Myocyte (in vitro differentiated cells): ENCODE data around the gene RHOT2. TPM values are rescaled to one million over a fixed set of nuclear protein-coding genes. Genes with fewer than 3 reads are reported as not detected.

Experiments
- DNase-seq: peaks from one replicate; pipeline ENCODE4 v3.0.0-alpha.2; 2012; ENCODE audit warnings: low read depth
- total RNA-seq: library from RNA; depleted of rRNA; stranded (reverse); fragments of >200 nt; gene quantifications from 2 replicates; pipeline ENCODE4 v1.2.3, GENCODE V29; 2014

Gene RHOT2
- total RNA-seq, 1 donor from 2014 or later = 73.9 TPM

DNA sequence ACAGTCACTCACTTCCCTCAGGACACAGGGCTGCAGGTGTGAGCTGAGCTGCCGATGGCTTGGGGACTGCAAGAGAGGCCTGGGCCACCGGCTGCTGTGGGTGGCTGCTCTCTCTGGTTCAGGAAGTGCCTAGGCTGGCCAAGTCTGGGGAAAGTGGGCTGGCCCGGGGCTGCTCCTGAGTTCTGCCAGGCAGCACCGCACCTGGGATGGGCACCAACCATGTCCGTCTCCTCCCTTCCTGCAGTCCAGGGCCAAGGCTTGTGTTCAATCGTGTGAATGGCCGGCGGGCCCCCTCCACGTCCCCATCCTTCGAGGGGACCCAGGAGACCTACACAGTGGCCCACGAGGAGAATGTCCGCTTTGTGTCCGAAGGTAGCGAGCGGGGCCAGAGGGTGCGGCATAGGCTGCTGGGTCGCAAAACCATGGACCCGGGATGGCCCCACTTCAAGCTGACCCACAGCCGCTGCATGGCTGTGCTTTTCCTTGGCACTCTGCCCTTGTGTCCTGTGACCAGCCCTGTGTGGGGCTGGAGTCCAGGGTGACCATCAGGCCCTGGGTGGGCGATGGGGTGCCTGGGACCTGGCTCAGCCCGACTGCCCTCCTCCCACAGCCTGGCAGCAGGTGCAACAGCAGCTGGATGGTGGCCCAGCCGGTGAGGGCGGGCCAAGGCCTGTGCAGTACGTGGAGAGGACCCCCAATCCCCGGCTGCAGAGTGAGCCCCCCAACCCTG is 20.6 kb upstream of the RHOT2 start:
- DNase-seq = peak; percentile 59

DNA sequence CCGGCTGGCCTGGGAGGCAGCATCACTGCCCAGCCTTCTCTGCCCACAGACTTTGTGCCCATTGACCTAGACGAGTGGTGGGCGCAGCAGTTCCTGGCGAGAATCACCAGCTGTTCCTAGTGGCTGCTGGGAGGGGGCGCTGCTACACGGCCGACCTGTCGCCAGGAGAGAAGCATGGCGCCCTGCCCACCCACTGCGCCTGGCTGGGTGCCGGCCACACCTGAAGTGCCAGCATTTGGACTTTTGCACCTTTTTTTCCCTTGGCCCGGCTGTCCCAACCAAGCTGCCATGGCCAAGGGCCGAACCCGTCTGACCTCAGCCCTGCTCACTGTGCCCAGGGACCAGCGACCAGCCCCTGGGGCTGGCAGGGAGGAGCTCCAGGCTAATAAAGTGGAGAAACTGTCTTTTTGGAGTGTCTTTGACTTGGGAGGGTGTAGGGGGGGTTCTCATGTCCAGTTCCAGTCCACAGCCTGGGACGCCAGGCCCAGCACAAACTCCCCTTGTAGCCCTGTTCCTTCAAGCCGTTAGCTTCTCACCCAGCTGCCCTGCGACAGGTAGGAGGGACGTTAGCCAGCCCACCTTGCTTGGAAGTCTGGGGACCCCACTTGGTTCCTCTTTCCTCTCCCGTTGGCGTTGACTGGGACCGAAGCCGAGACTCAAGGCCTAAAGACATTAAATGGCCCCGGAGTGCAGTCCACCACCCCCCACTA is 19.7 kb upstream of the RHOT2 start:
- peak; percentile 76 for DNase-seq

GRCh38 chr16:648781-649589 is 18.9 kb upstream of the RHOT2 start, which contains the start of gene WDR90:
WDR90 (plus strand) TSS chr16:649365; CDS start chr16:649417, 52 bp downstream.
- peak; percentile 90 for DNase-seq

DNA sequence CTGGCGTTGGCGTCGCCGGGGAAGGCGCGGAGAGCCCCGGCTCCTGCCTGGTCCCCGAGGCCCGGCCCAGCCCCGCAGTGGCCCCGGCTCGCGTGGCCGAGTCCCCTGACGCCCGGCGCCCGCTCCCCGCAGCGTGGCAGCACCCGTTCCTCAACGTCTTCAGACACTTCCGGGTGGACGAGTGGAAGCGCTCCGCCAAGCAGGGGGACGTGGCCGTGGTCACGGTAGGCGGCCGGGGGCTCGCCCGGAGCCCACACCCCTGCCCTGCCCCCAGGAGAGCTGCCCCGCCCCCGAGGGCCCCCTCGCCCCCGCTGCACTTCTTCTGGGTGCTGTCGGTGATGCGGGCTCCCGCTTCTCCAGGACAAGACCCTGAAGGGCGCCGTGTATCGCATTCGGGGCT is 18.3 kb upstream of the RHOT2 start:
- no peak for DNase-seq

- DNase-seq = no peak
Measured at GRCh38 chr16:651844-652243, 16.1 kb upstream of the RHOT2 start.

DNA sequence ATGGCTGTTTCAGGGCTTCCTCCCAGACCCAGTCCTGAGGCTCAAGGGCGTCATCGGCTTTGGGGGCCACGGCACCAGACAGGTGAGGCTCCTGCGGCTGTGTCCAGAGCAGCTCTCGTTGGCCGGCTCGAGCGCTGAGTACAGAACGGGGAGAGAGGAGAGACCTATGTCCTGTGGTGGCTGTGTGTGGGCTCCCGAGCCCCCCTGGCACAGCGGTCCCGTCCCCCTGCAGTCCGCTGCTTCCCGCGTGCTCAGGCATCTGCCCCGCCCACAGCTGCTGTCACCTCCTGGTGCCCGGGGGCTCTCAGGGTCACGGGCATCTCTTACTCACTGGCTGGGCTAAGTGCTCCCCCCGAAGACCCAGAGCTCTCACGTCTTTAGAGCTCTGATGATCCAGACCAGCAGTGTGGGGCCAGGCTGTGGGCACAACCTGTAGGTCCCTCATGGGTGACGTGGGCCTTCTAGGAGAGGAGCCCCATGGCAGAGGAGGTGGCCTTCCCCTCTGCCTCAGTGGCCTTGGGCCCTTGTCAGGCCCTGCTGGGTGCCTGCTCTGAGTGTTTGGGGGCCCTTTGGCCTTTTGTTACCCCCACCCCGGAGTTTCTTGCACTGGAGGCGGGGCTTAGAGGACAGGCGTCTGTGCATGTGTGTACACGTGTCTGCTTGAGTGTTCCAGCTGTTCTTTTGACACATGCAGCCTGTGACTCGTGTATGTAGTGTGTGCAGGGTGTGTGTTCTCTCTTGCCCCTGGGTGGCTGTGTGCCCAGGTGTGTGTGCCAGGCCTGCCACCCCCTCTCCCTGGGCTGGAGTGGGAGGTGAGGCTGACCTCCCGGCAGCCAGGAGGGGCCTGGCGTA is 15.3 kb upstream of the RHOT2 start:
- no peak for DNase-seq

- DNase-seq = no peak
Measured at GRCh38 chr16:654034-654433, 13.9 kb upstream of the RHOT2 start.

DNA sequence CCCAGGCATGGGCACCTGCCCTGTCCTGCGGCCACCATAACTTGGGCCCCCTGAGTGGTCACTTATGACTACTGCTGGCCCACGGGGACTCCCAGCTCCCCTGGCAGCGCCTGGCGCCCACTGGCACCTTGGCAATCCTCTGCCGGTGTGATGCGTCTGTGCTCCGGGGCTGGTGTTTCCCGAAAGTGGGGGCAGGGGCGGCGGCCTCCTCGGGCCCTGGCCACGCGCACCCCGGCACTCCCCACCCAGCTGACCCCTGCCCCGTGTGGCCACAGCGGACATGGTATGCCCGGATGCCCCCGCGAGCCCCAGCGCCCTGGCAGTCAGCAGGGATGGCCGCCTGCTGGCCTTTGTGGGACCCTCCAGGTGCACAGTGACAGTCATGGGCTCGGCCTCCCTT is 10.4 kb upstream of the RHOT2 start:
- no peak for DNase-seq

GRCh38 chr16:658679-659571 is 9.0 kb upstream of the RHOT2 start:
- DNase-seq = no peak

DNA sequence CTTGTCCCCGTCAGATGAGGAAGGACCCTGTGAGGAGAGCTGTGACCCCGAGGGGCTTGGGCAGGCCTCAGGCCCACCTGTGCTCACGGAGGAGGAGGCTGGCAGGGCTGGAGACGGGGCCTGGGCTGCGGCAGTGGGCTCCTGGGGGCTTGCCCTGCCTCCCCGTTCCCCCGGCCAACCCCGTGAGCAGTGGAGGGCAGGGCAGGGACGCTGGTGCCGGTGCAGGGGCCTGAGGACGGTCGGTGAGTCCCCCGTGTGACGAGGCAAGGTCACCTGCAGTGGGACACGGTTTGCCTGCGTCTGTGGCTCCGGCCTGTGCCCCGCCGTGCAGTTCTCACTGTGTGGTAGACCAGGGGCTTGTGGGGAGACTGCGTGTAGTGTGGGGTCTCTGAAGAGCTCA is 8.3 kb upstream of the RHOT2 start:
- no peak for DNase-seq

GRCh38 chr16:660132-660458 is 7.8 kb upstream of the RHOT2 start:
- no peak for DNase-seq

GRCh38 chr16:660459-661183 is 7.3 kb upstream of the RHOT2 start:
- DNase-seq = peak; percentile 65

DNA sequence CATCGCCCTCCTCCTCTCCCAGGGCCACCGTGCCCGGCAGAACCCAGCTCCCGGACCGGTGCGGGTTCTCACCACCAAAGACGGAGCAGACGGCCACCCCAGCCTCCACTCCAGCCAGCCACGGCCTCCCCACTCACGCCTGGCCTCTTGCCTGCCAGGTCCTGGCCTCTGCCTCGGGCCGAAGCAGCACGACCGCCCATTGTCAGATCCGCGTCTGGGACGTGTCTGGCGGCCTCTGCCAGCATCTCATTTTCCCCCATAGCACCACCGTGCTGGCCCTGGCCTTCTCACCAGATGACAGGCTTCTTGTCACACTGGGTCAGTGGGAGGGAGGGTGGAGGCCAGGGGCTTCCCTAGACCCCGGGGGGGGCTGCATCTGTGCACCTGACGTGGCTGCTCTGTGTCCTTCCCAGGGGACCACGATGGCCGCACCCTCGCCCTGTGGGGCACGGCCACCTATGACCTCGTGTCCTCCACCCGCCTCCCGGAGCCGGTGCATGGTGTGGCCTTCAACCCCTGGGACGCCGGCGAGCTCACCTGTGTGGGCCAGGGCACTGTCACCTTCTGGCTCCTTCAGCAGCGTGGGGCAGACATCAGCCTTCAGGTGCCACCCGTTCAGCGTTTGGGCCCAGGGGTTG is 6.6 kb upstream of the RHOT2 start:
- DNase-seq = no peak

DNA sequence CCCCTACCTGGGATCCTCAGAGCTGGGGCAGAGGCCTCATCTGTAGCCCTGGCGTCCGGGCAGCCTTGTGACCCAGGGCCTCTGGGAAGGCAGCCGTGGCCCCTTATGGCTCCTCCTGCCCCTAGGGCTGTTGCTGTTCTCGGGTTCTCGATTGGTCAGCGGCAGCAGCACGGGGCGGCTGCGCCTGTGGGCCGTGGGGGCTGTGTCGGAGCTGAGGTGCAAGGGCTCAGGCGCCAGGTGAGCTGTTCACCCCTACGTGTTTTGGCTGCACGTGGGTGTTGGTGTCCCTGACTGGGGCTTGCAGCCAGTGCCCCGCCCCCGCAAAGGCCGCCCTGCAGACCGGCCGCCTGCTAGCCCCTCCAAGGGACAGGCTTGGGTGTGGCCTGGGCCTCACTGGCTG is 5.8 kb upstream of the RHOT2 start:
- DNase-seq = no peak

DNA sequence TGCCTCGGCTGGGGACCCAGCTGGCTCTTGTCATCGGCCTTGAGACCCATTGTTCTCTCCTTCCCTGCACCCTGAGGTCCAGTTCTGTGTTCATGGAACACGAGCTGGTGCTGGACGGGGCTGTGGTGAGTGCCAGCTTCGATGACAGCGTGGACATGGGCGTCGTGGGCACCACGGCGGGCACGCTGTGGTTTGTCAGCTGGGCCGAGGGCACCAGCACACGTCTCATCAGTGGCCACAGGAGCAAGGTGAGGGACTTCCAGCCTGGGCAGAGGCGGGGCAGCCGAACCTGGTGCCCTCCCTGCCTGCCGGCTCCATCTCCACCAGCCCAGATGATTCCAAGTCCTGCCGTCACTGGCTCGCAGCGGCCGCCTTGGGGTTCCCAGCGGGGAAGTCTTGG is 5.3 kb upstream of the RHOT2 start:
- DNase-seq = no peak

- no peak for DNase-seq
Measured at GRCh38 chr16:666572-666971, 1.4 kb upstream of the RHOT2 start.

DNA sequence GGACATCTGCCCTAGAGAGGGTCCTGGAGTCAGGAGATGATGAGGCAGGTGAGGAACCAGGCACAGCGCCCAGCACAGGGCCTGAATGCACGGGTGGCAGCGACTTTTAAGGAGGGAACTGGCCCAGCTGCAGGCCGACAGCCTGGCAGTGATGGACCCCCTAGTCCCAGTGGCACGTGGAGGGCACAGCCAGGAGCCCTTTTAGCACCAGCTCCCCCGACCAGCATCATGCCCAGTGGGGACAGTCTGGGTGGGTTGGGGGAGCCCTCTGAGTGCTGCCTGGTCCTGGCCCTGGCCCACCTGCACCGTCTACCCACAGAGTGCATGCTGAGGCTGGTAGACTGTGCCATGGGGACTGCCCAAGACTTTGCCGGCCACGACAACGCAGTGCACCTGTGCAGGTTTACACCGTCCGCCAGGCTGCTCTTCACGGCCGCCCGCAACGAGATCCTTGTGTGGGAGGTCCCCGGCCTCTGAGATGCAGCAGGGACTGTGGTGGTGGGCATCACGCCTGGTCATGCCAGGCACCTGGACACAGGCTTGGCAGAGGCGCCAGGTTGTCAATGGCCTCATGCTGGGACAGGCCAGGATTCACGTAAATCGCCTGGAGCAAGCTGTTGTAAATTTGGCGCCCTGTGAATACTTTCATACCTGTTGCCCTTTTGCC is 686 bp upstream of the RHOT2 start:
- DNase-seq = no peak

GRCh38 chr16:668519-669171 is 713 bp downstream of the RHOT2 start:
- no peak for DNase-seq
